ENCODE results near the gene CAMP.
"Not testable (repeated sequence)": the region's sequence is repeated elsewhere in the genome, so short reads cannot be mapped to it uniquely, and the experiment has no call there.

Gene CAMP

GRCh38 chr3:48188266-48189201, 34.8 kb upstream of the CAMP start, which contains the start of gene CDC25A:
Gene CDC25A, minus strand, starts transcription at chr3:48188417. Its CDS starts 470 bp downstream, at chr3:48187947.
- WGBS (ENCODE audit: insufficient coverage, insufficient read length) = no CpG with 5 or more reads among the region's 44 CpGs
- Histone ChIP-seq H3K9me3 (ENCODE audit: control insufficient read depth, insufficient read depth, low read length) (no peaks in the 10 kb centered on the region), H3K4me3 (ENCODE audit: low read length) (peak within 1 kb of the TSS; percentile 67), H3K4me1 (ENCODE audit: control insufficient read depth, insufficient read depth, low read length) (peaks cover 4% of the 10 kb centered on the region), H3K36me3 (ENCODE audit: control insufficient read depth, insufficient read depth, low read length) (peaks cover 13% of the 10 kb centered on the region; the same call in 1 of the 2 replicates), H3K27me3 (ENCODE audit: control insufficient read depth, insufficient read depth, low read length) (no peaks in the 10 kb centered on the region), H3K27ac (ENCODE audit: low read length) (no peak within 1 kb of the TSS)
- peak; percentile 98 for DNase-seq (ENCODE audit: low read depth, low spot score)

- no CpG with 5 or more reads among the region's 6 CpGs for WGBS (ENCODE audit: insufficient coverage, insufficient read length)
- Histone ChIP-seq H3K36me3 (ENCODE audit: control insufficient read depth, insufficient read depth, low read length) (peaks cover 7% of the 10 kb centered on the region; the same call in 1 of the 2 replicates), H3K27ac (ENCODE audit: low read length) (no peak overlapping the region), H3K9me3 (ENCODE audit: control insufficient read depth, insufficient read depth, low read length) (no peaks in the 10 kb centered on the region), H3K27me3 (ENCODE audit: control insufficient read depth, insufficient read depth, low read length) (no peaks in the 10 kb centered on the region), H3K4me3 (ENCODE audit: low read length) (no peak overlapping the region), H3K4me1 (ENCODE audit: control insufficient read depth, insufficient read depth, low read length) (peaks cover 4% of the 10 kb centered on the region)
- no peak for DNase-seq (ENCODE audit: low read depth, low spot score)
These were observed 34.0 kb upstream of the CAMP start for GRCh38 chr3:48189321-48189720.

GRCh38 chr3:48190911-48191310, 32.4 kb upstream of the CAMP start:
- no peaks in the 10 kb centered on the region for H3K9me3 ChIP-seq (ENCODE audit: control insufficient read depth, insufficient read depth, low read length)
- no peak for DNase-seq (ENCODE audit: low read depth, low spot score)
- H3K4me3 ChIP-seq (ENCODE audit: low read length) = no peak overlapping the region
- peaks cover 4% of the 10 kb centered on the region for H3K4me1 ChIP-seq (ENCODE audit: control insufficient read depth, insufficient read depth, low read length)
- no peaks in the 10 kb centered on the region for H3K36me3 ChIP-seq (ENCODE audit: control insufficient read depth, insufficient read depth, low read length)
- no peaks in the 10 kb centered on the region for H3K27me3 ChIP-seq (ENCODE audit: control insufficient read depth, insufficient read depth, low read length)
- H3K27ac ChIP-seq (ENCODE audit: low read length) = no peak overlapping the region
- no CpG with 5 or more reads among the region's 3 CpGs for WGBS (ENCODE audit: insufficient coverage, insufficient read length)

DNA sequence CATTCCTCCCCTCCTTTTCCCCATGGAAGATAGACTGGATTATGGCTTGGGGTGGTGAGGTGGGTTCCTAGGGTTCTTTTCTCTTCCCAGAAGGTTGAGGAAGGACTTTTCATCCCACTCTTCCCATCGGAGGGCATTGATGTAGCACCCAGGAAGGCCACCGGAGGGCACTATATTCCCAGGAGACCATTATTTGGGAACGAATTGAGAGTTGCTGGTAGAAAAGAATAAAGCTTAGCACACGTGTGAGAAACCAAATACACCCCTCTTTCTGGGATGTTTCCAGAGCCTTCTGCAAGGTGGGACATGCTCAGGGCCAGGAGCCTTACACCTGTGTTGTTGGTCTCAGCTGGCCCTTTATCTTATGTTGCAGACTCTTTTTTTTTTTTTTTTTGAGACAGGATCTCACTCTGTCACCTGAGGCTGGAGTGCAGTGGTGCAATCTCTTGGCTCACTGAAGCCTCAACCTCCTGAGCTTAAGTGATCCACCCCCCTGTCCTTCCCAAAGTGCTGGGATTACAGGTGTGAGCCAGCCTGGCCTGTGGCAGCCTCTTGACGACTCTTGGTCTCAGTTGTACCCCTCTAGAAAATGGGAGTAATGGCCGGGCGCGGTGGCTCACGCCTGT, 28.7 kb upstream of the CAMP start:
- H3K36me3 ChIP-seq (ENCODE audit: control insufficient read depth, insufficient read depth, low read length) = no peaks in the 10 kb centered on the region
- peaks cover 2% of the 10 kb centered on the region for H3K4me1 ChIP-seq (ENCODE audit: control insufficient read depth, insufficient read depth, low read length)
- peak; percentile 71 for DNase-seq (ENCODE audit: low read depth, low spot score)
- no CpG with 5 or more reads among the region's 9 CpGs for WGBS (ENCODE audit: insufficient coverage, insufficient read length)
- no peaks in the 10 kb centered on the region for H3K27me3 ChIP-seq (ENCODE audit: control insufficient read depth, insufficient read depth, low read length)
- H3K9me3 ChIP-seq (ENCODE audit: control insufficient read depth, insufficient read depth, low read length) = no peaks in the 10 kb centered on the region
- no peak overlapping the region for H3K27ac ChIP-seq (ENCODE audit: low read length)
- H3K4me3 ChIP-seq (ENCODE audit: low read length) = no peak overlapping the region

GRCh38 chr3:48196611-48197010, 26.7 kb upstream of the CAMP start:
- no CpG with 5 or more reads among the region's 1 CpG for whole genome bisulfite sequencing (ENCODE audit: insufficient coverage, insufficient read length)
- Histone ChIP-seq H3K36me3 (ENCODE audit: control insufficient read depth, insufficient read depth, low read length) (no peaks in the 10 kb centered on the region), H3K27ac (ENCODE audit: low read length) (no peak overlapping the region), H3K4me3 (ENCODE audit: low read length) (no peak overlapping the region), H3K4me1 (ENCODE audit: control insufficient read depth, insufficient read depth, low read length) (no peaks in the 10 kb centered on the region; the same call in 1 of the 2 replicates), H3K27me3 (ENCODE audit: control insufficient read depth, insufficient read depth, low read length) (no peaks in the 10 kb centered on the region), H3K9me3 (ENCODE audit: control insufficient read depth, insufficient read depth, low read length) (no peaks in the 10 kb centered on the region)
- no peak for DNase-seq (ENCODE audit: low read depth, low spot score)

DNA sequence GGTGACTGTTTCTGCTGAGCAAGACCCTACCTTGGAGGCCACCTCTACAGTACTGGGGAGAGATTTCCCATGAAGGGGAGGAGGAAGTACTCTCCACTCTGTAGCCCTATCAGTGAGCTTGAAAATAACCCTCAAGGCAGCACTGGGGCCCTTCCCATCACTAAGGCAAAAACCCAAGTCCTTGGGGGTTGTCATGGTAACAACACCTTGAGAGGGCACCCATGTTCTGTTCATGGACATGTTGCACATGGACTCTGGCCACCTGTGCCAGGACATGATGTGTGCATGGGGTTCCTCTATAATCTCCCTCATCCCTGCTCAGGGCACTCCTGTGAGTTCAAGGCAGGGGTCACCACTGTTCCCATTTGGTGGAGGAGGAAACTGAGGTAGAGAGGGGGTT, 24.2 kb upstream of the CAMP start:
- no peak overlapping the region for H3K27ac ChIP-seq (ENCODE audit: low read length)
- no peaks in the 10 kb centered on the region for H3K36me3 ChIP-seq (ENCODE audit: control insufficient read depth, insufficient read depth, low read length)
- H3K4me1 ChIP-seq (ENCODE audit: control insufficient read depth, insufficient read depth, low read length) = no peaks in the 10 kb centered on the region; the same call in 1 of the 2 replicates
- H3K9me3 ChIP-seq (ENCODE audit: control insufficient read depth, insufficient read depth, low read length) = no peaks in the 10 kb centered on the region
- H3K4me3 ChIP-seq (ENCODE audit: low read length) = no peak overlapping the region
- DNase-seq (ENCODE audit: low read depth, low spot score) = no peak
- H3K27me3 ChIP-seq (ENCODE audit: control insufficient read depth, insufficient read depth, low read length) = no peaks in the 10 kb centered on the region

GRCh38 chr3:48202632-48203031, 20.7 kb upstream of the CAMP start:
- no peak for DNase-seq (ENCODE audit: low read depth, low spot score)
- no peak overlapping the region for H3K4me3 ChIP-seq (ENCODE audit: low read length)
- no peak overlapping the region for H3K27ac ChIP-seq (ENCODE audit: low read length)
- no peaks in the 10 kb centered on the region; the same call in 1 of the 2 replicates for H3K4me1 ChIP-seq (ENCODE audit: control insufficient read depth, insufficient read depth, low read length)
- no CpG with 5 or more reads among the region's 6 CpGs for WGBS (ENCODE audit: insufficient coverage, insufficient read length)
- H3K36me3 ChIP-seq (ENCODE audit: control insufficient read depth, insufficient read depth, low read length) = no peaks in the 10 kb centered on the region
- H3K27me3 ChIP-seq (ENCODE audit: control insufficient read depth, insufficient read depth, low read length) = no peaks in the 10 kb centered on the region
- no peaks in the 10 kb centered on the region for H3K9me3 ChIP-seq (ENCODE audit: control insufficient read depth, insufficient read depth, low read length)

GRCh38 chr3:48208076-48208475, 15.2 kb upstream of the CAMP start:
- H3K36me3 ChIP-seq (ENCODE audit: control insufficient read depth, insufficient read depth, low read length) = no peaks in the 10 kb centered on the region
- no peak overlapping the region for H3K27ac ChIP-seq (ENCODE audit: low read length)
- H3K4me3 ChIP-seq (ENCODE audit: low read length) = no peak overlapping the region
- no peaks in the 10 kb centered on the region for H3K9me3 ChIP-seq (ENCODE audit: control insufficient read depth, insufficient read depth, low read length)
- no CpG with 5 or more reads among the region's 3 CpGs for WGBS (ENCODE audit: insufficient coverage, insufficient read length)
- no peak for DNase-seq (ENCODE audit: low read depth, low spot score)
- H3K4me1 ChIP-seq (ENCODE audit: control insufficient read depth, insufficient read depth, low read length) = no peaks in the 10 kb centered on the region; the same call in 1 of the 2 replicates
- no peaks in the 10 kb centered on the region for H3K27me3 ChIP-seq (ENCODE audit: control insufficient read depth, insufficient read depth, low read length)

DNA sequence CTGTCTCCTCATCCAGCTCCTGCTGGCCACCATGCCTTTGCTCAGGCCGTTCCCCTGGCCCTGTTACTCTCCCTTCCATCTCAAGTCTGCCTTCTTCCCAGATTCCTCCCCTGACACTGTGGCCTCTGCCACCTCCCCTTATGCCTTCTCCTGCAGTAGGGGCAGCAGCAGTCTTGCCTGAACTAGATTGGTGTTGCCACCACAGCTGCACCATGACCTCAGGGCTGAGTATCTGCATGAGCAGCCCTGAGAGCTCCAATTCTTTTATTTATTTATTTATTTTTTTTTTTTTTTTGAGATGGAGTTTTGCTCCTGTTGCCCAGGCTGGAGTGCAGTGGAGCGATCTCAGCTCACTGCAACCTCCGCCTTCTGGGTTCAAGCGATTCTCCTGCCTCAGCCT, 13.8 kb upstream of the CAMP start:
- Histone ChIP-seq H3K27ac (ENCODE audit: low read length) (no peak overlapping the region), H3K27me3 (ENCODE audit: control insufficient read depth, insufficient read depth, low read length) (no peaks in the 10 kb centered on the region), H3K9me3 (ENCODE audit: control insufficient read depth, insufficient read depth, low read length) (no peaks in the 10 kb centered on the region), H3K4me1 (ENCODE audit: control insufficient read depth, insufficient read depth, low read length) (no peaks in the 10 kb centered on the region; the same call in 1 of the 2 replicates), H3K4me3 (ENCODE audit: low read length) (no peak overlapping the region), H3K36me3 (ENCODE audit: control insufficient read depth, insufficient read depth, low read length) (no peaks in the 10 kb centered on the region)
- WGBS (ENCODE audit: insufficient coverage, insufficient read length) = no CpG with 5 or more reads among the region's 4 CpGs
- DNase-seq (ENCODE audit: low read depth, low spot score) = no peak

DNA sequence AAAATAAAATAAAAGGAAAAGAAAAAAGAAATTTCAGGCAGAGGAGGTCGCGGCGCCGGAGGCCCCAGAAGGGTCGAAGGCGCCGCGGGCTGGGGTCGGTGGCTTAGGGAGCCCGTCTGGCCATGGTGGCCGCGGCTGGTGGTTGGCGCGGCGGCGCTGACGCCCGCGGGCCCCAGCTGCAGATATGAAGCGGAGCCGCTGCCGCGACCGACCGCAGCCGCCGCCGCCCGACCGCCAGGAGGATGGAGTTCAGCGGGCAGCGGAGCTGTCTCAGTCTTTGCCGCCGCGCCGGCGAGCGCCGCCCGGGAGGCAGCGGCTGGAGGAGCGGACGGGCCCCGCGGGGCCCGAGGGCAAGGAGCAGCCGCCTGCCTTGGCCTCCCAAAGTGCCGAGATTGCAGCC, 12.8 kb upstream of the CAMP start:
- not testable (repeated sequence) for H3K27ac ChIP-seq (ENCODE audit: low read length); H3K4me1 ChIP-seq (ENCODE audit: control insufficient read depth, insufficient read depth, low read length); H3K9me3 ChIP-seq (ENCODE audit: control insufficient read depth, insufficient read depth, low read length); DNase-seq (ENCODE audit: low read depth, low spot score); H3K27me3 ChIP-seq (ENCODE audit: control insufficient read depth, insufficient read depth, low read length); H3K36me3 ChIP-seq (ENCODE audit: control insufficient read depth, insufficient read depth, low read length); H3K4me3 ChIP-seq (ENCODE audit: low read length)
- no CpG with 5 or more reads among the region's 48 CpGs for WGBS (ENCODE audit: insufficient coverage, insufficient read length)

All from iPS DF 6.9 (cell line).